SK-N-SH (cell line): ENCODE data around the gene DHDDS. TPM values are rescaled to one million over a fixed set of nuclear protein-coding genes. Genes with fewer than 3 reads are reported as not detected.
A peak's percentile ranks its signal among the peaks of the same experiment; 100 is the strongest.

Experiments used
- CTCF ChIA-PET: fragments of 300-600, 350-600 bp; formaldehyde crosslinking; extraction: SDS; loops from one replicate; lab custom pipeline; 2021; lab: Yijun Ruan, JAX
- POLR2A ChIA-PET: fragments of 350-600 bp; sonication (Branson Sonifier 250); formaldehyde crosslinking; extraction: SDS; loops from one replicate; lab custom pipeline; 2020; ENCODE audit warnings: antibody characterized with exemption, inconsistent platforms; lab: Yijun Ruan, JAX
- DNase-seq: peaks from one replicate; pipeline ENCODE4 v3.0.0; 2012
- H2AFZ ChIP-seq: fragments of 200-600 bp; sonication (generic); 2 replicates; pipeline ENCODE4 v1.8.1; 2016; ENCODE audit warnings: antibody characterized with exemption, mild to moderate bottlenecking, low read depth
- H3F3A ChIP-seq: fragments of 200-600 bp; sonication (generic); replicated peaks from 2 replicates; pipeline ENCODE3; 2016; ENCODE audit warnings: antibody characterized with exemption, mild to moderate bottlenecking; ENCODE audit not compliant: insufficient read depth
- H3K27ac ChIP-seq, 2 experiments: fragments of 200-500 bp in 1 of 2; fragments of 200-600 bp in 1 of 2; sonication (Bioruptor generic) in 1 of 2; sonication (generic), shearing (Covaris generic) in 1 of 2; 2 replicates each; pipeline versions ENCODE4 v1.5.1 to v1.6.1; 2014 to 2016; ENCODE audit warnings: low read depth in 2 of 2, inconsistent platforms in 1 of 2, low read length in 1 of 2, mild to moderate bottlenecking in 1 of 2, mixed read lengths in 1 of 2
- H3K27me3 ChIP-seq: fragments of 200-600 bp; sonication (generic), shearing (Covaris generic); 2 replicates; pipeline ENCODE4 v1.6.1; 2016; ENCODE audit warnings: mixed run types; ENCODE audit not compliant: insufficient read depth
- H3K36me3 ChIP-seq, 2 experiments: fragments of 200-500 bp in 1 of 2; fragments of 200-600 bp in 1 of 2; sonication (Bioruptor generic) in 1 of 2; sonication (generic) in 1 of 2; replicated peaks in 1 of 2; 2 replicates each; pipeline versions ENCODE3 to v1.5.1; 2014 to 2016; ENCODE audit warnings: low read length in 1 of 2, mild to moderate bottlenecking in 1 of 2; ENCODE audit not compliant: insufficient read depth in 2 of 2, control insufficient read depth in 1 of 2
- H3K4me1 ChIP-seq, 2 experiments: fragments of 200-500 bp in 1 of 2; fragments of 200-600 bp in 1 of 2; sonication (Bioruptor generic) in 1 of 2; sonication (generic), shearing (Covaris generic) in 1 of 2; 2 replicates each; pipeline versions ENCODE4 v1.5.1 to v1.6.1; 2014 to 2016; ENCODE audit warnings: low read depth in 1 of 2, low read length in 1 of 2, mixed run types in 1 of 2; ENCODE audit not compliant: insufficient read depth in 2 of 2, control insufficient read depth in 1 of 2
- H3K4me2 ChIP-seq: fragments of 200-600 bp; sonication (generic), shearing (Covaris generic); 2 replicates; pipeline ENCODE4 v1.6.1; 2017; ENCODE audit warnings: mixed run types
- H3K4me3 ChIP-seq, 2 experiments: fragments of 200-500 bp in 1 of 2; fragments of 200-600 bp in 1 of 2; sonication (Bioruptor generic) in 1 of 2; sonication (generic), shearing (Covaris generic) in 1 of 2; 2 replicates each; pipeline versions ENCODE4 v1.5.1 to v1.8.1; 2014 to 2016; ENCODE audit warnings: low read depth in 2 of 2, inconsistent platforms in 1 of 2, low read length in 1 of 2, mild to moderate bottlenecking in 1 of 2, mixed read lengths in 1 of 2, moderate library complexity in 1 of 2
- H3K79me2 ChIP-seq: fragments of 200-600 bp; sonication (generic); 2 replicates; pipeline ENCODE4 v1.8.1; 2017; ENCODE audit warnings: mild to moderate bottlenecking; ENCODE audit not compliant: insufficient read depth
- H3K9ac ChIP-seq: fragments of 200-600 bp; sonication (generic); 2 replicates; pipeline ENCODE4 v1.6.1; 2017; ENCODE audit warnings: mixed run types
- H3K9me2 ChIP-seq: fragments of 200-600 bp; sonication (generic); 2 replicates; pipeline ENCODE4 v1.6.1; 2017; ENCODE audit warnings: mixed run types
- H3K9me3 ChIP-seq: fragments of 200-600 bp; sonication (generic); 2 replicates; pipeline ENCODE4 v1.6.1; 2017; ENCODE audit warnings: mixed run types, mild to moderate bottlenecking, moderate library complexity
- H4K20me1 ChIP-seq: fragments of 200-600 bp; sonication (generic); 2 replicates; pipeline ENCODE4 v1.6.1; 2017; ENCODE audit warnings: mild to moderate bottlenecking, mixed run types; ENCODE audit not compliant: insufficient read depth
- CHD2 ChIP-seq: fragments of 150-350 bp; IDR thresholded peaks from 2 replicates; pipeline ENCODE4 v1.6.1; 2018; ENCODE audit warnings: low read length; ENCODE audit not compliant: partially characterized antibody
- ELF1 ChIP-seq: IDR thresholded peaks from 2 replicates; pipeline ENCODE4 v1.4.0; 2012
- FOSL2 ChIP-seq: IDR thresholded peaks from 2 replicates; pipeline ENCODE4 v1.4.0; 2012; ENCODE audit warnings: low read depth, mild to moderate bottlenecking, moderate library complexity, borderline replicate concordance
- FOXJ3 ChIP-seq: sonication (generic); formaldehyde crosslinking; IDR thresholded peaks from 2 replicates; pipeline ENCODE4 v1.5.1; 2020; ENCODE audit warnings: mild to moderate bottlenecking, missing genetic modification reagents
- FOXM1 ChIP-seq: IDR thresholded peaks from 2 replicates; pipeline ENCODE4 v1.4.0; 2012; ENCODE audit warnings: low read depth, mild to moderate bottlenecking
- IRF3 ChIP-seq: fragments of 150-350 bp; IDR thresholded peaks from 2 replicates; pipeline ENCODE4 v1.6.1; 2016; ENCODE audit warnings: mild to moderate bottlenecking, low read depth, low read length
- JUND ChIP-seq: IDR thresholded peaks from 2 replicates; pipeline ENCODE4 v1.4.0; 2012
- MEF2A ChIP-seq: IDR thresholded peaks from 2 replicates; pipeline ENCODE4 v1.4.0; 2012; ENCODE audit warnings: low read depth, borderline replicate concordance
- MXI1 ChIP-seq: IDR thresholded peaks from 2 replicates; pipeline ENCODE4 v1.6.1; 2012; ENCODE audit warnings: mild to moderate bottlenecking, low read depth, low read length, improper control_type of control experiment
- NFIC ChIP-seq: IDR thresholded peaks from 2 replicates; pipeline ENCODE4 v1.4.0; 2012; ENCODE audit warnings: borderline replicate concordance
- NRF1 ChIP-seq: IDR thresholded peaks from 2 replicates; pipeline ENCODE4 v1.6.1; 2012; ENCODE audit warnings: low read depth, mild to moderate bottlenecking, low read length
- POLR2AphosphoS5 ChIP-seq: IDR thresholded peaks from 2 replicates; pipeline ENCODE4 v1.6.1; 2012; ENCODE audit warnings: low read depth, low read length
- TAF1 ChIP-seq: IDR thresholded peaks from 2 replicates; pipeline ENCODE4 v1.6.1; 2012; ENCODE audit warnings: low read depth, mild to moderate bottlenecking, low read length, moderate library complexity, borderline replicate concordance
- TCF12 ChIP-seq: IDR thresholded peaks from 2 replicates; pipeline ENCODE4 v1.4.0; 2012
- USF2 ChIP-seq: fragments of 150-350 bp; IDR thresholded peaks from 2 replicates; pipeline ENCODE4 v1.6.1; 2017; ENCODE audit warnings: antibody characterized with exemption, low read length, low read depth, borderline replicate concordance
- YY1 ChIP-seq: IDR thresholded peaks from 2 replicates; pipeline ENCODE4 v1.4.0; 2012; ENCODE audit warnings: low read depth, mild to moderate bottlenecking
- WGBS: methylation state at CpG from one replicate; pipeline ENCODE4 v1.1.6; 2017; ENCODE audit warnings: low lambda C conversion rate; 5-methylcytosine and 5-hydroxymethylcytosine counted together
- polyA plus RNA-seq, 3 experiments: library from polyadenylated mRNA; depleted of rRNA; stranded (reverse); fragments of >200 nt; gene quantifications; 2 replicates each; pipeline ENCODE4 v1.2.3, GENCODE V29; 2012
- TF ChIP-seq, protein P1 (sequence below): fragments of 200-600 bp; sonication (generic); IDR thresholded peaks from 2 replicates; pipeline ENCODE4 v1.6.1; 2017; ENCODE audit warnings: antibody characterized with exemption, mild to moderate bottlenecking, moderate library complexity
- TF ChIP-seq, protein P2 (sequence below): IDR thresholded peaks from 2 replicates; pipeline ENCODE4 v1.6.1; 2012; ENCODE audit warnings: mild to moderate bottlenecking, low read depth, low read length, moderate library complexity
- TF ChIP-seq, protein P3 (sequence below): IDR thresholded peaks from 2 replicates; pipeline ENCODE4 v1.4.0; 2012; ENCODE audit warnings: low read depth, borderline replicate concordance
- TF ChIP-seq, protein P4 (sequence below): IDR thresholded peaks from 2 replicates; pipeline ENCODE4 v1.4.0; 2012; ENCODE audit warnings: low read depth
- TF ChIP-seq, protein P5 (sequence below): IDR thresholded peaks from 2 replicates; pipeline ENCODE4 v1.4.0; 2012; ENCODE audit warnings: low read depth, borderline replicate concordance

DHDDS gene
- polyA plus RNA-seq (2012; rRNA removed) = 25.0 and 36.6 TPM in 2 replicates
- 22.4 and 24.1 TPM in 2 replicates for polyA plus RNA-seq (2012; cell fraction: cytosol; rRNA removed)
- polyA plus RNA-seq (2012; cell fraction: nucleus; rRNA removed) = 58.3 and 87.1 TPM in 2 replicates

GRCh38 chr1:26431979-26432695 lies at the start of gene DHDDS:
Gene DHDDS, plus strand, starts transcription at chr1:26432321. Its CDS starts 625 bp downstream, at chr1:26432946.
- Histone ChIP-seq H3K36me3 (peaks cover 0 to 28% of the 10 kb centered on the region in 2 experiments), H4K20me1 (no peaks in the 10 kb centered on the region), H3K4me1 (peaks cover 7 to 8% of the 10 kb centered on the region in 2 experiments; a peak in 2 of 4 replicates), H3K27me3 (no peaks in the 10 kb centered on the region), H2AFZ (peak within 1 kb of the TSS; percentile 83), H3K9ac (peak within 1 kb of the TSS; percentile 58), H3K4me2 (peak within 1 kb of the TSS; percentile 95), H3K27ac (peak within 1 kb of the TSS; percentile 59 to 79; a peak in 3 of 4 replicates), H3F3A (no peaks in the 10 kb centered on the region), H3K9me3 (no peaks in the 10 kb centered on the region), H3K9me2 (no peaks in the 10 kb centered on the region), H3K4me3 (peak within 1 kb of the TSS; percentile 73 to 83), H3K79me2 (peaks cover 25% of the 10 kb centered on the region)
- 1% methylated on average over 40 of the region's 45 CpGs for WGBS
- ChIA-PET CTCF (interaction anchor here (0.9 to 4.7 kb wide), 5 partner anchors 15 to 68 kb away, joined by 3 to 51 read pairs (median 3); partner anchors contain the start of gene HMGN2), POLR2A (interaction anchor here (0.9 to 1.7 kb wide), 4 partner anchors 13 to 458 kb away, joined by 4 to 16 read pairs (median 4); partner anchors contain the start of genes GPN2 and HMGN2)
- DNase-seq = peak; percentile 98
- TF ChIP-seq TCF12 (peak; percentile 45; the same call in 1 of the 2 replicates), ELF1 (peak; percentile 94), NRF1 (peak; percentile 97), YY1 (no peak; the same call in 1 of the 2 replicates), MXI1 (peak; percentile 97), CHD2 (peak; percentile 95), FOXM1 (no peak), FOXJ3 (CRISPR knock-in tag) (no peak), IRF3 (no peak), TAF1 (peak; percentile 36; the same call in 1 of the 2 replicates), JUND (no peak), USF2 (peak; percentile 96), NFIC (peak; percentile 16; the same call in 1 of the 2 replicates), POLR2AphosphoS5 (peak; percentile 97), MEF2A (no peak), FOSL2 (no peak)
- TF ChIP-seq, protein P1, sequence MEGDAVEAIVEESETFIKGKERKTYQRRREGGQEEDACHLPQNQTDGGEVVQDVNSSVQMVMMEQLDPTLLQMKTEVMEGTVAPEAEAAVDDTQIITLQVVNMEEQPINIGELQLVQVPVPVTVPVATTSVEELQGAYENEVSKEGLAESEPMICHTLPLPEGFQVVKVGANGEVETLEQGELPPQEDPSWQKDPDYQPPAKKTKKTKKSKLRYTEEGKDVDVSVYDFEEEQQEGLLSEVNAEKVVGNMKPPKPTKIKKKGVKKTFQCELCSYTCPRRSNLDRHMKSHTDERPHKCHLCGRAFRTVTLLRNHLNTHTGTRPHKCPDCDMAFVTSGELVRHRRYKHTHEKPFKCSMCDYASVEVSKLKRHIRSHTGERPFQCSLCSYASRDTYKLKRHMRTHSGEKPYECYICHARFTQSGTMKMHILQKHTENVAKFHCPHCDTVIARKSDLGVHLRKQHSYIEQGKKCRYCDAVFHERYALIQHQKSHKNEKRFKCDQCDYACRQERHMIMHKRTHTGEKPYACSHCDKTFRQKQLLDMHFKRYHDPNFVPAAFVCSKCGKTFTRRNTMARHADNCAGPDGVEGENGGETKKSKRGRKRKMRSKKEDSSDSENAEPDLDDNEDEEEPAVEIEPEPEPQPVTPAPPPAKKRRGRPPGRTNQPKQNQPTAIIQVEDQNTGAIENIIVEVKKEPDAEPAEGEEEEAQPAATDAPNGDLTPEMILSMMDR = no peak
- TF ChIP-seq, protein P2, sequence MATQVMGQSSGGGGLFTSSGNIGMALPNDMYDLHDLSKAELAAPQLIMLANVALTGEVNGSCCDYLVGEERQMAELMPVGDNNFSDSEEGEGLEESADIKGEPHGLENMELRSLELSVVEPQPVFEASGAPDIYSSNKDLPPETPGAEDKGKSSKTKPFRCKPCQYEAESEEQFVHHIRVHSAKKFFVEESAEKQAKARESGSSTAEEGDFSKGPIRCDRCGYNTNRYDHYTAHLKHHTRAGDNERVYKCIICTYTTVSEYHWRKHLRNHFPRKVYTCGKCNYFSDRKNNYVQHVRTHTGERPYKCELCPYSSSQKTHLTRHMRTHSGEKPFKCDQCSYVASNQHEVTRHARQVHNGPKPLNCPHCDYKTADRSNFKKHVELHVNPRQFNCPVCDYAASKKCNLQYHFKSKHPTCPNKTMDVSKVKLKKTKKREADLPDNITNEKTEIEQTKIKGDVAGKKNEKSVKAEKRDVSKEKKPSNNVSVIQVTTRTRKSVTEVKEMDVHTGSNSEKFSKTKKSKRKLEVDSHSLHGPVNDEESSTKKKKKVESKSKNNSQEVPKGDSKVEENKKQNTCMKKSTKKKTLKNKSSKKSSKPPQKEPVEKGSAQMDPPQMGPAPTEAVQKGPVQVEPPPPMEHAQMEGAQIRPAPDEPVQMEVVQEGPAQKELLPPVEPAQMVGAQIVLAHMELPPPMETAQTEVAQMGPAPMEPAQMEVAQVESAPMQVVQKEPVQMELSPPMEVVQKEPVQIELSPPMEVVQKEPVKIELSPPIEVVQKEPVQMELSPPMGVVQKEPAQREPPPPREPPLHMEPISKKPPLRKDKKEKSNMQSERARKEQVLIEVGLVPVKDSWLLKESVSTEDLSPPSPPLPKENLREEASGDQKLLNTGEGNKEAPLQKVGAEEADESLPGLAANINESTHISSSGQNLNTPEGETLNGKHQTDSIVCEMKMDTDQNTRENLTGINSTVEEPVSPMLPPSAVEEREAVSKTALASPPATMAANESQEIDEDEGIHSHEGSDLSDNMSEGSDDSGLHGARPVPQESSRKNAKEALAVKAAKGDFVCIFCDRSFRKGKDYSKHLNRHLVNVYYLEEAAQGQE = no peak
- TF ChIP-seq, protein P3, sequence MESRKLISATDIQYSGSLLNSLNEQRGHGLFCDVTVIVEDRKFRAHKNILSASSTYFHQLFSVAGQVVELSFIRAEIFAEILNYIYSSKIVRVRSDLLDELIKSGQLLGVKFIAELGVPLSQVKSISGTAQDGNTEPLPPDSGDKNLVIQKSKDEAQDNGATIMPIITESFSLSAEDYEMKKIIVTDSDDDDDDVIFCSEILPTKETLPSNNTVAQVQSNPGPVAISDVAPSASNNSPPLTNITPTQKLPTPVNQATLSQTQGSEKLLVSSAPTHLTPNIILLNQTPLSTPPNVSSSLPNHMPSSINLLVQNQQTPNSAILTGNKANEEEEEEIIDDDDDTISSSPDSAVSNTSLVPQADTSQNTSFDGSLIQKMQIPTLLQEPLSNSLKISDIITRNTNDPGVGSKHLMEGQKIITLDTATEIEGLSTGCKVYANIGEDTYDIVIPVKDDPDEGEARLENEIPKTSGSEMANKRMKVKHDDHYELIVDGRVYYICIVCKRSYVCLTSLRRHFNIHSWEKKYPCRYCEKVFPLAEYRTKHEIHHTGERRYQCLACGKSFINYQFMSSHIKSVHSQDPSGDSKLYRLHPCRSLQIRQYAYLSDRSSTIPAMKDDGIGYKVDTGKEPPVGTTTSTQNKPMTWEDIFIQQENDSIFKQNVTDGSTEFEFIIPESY = peak; percentile 90
- TF ChIP-seq, protein P4, sequence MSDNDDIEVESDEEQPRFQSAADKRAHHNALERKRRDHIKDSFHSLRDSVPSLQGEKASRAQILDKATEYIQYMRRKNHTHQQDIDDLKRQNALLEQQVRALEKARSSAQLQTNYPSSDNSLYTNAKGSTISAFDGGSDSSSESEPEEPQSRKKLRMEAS = peak; percentile 100
- TF ChIP-seq, protein P5, sequence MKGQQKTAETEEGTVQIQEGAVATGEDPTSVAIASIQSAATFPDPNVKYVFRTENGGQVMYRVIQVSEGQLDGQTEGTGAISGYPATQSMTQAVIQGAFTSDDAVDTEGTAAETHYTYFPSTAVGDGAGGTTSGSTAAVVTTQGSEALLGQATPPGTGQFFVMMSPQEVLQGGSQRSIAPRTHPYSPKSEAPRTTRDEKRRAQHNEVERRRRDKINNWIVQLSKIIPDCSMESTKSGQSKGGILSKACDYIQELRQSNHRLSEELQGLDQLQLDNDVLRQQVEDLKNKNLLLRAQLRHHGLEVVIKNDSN = peak; percentile 99
